Ishikawa (cell line): Measurements from ENCODE around the gene GRM1.
A peak's percentile ranks its signal among the peaks of the same experiment; 100 is the strongest.

Experiments
- CEBPB ChIP-seq: IDR thresholded peaks from 2 replicates; pipeline ENCODE4 v1.6.1; 2012
- CREB1 ChIP-seq: IDR thresholded peaks from 2 replicates; pipeline ENCODE4 v1.6.1; 2012; ENCODE audit warnings: low read depth
- EGR1 ChIP-seq: IDR thresholded peaks from 2 replicates; pipeline ENCODE4 v1.6.1; 2012
- EP300 ChIP-seq: IDR thresholded peaks from 2 replicates; pipeline ENCODE4 v1.6.1; 2012; ENCODE audit warnings: borderline replicate concordance
- FOXM1 ChIP-seq: IDR thresholded peaks from 2 replicates; pipeline ENCODE4 v1.6.1; 2012; ENCODE audit warnings: low read depth, borderline replicate concordance
- MAX ChIP-seq: IDR thresholded peaks from 2 replicates; pipeline ENCODE4 v1.6.1; 2012
- NFIC ChIP-seq: IDR thresholded peaks from 2 replicates; pipeline ENCODE4 v1.6.1; 2012
- RAD21 ChIP-seq: IDR thresholded peaks from 2 replicates; pipeline ENCODE4 v1.6.1; 2012; ENCODE audit warnings: low read depth
- REST ChIP-seq: IDR thresholded peaks from 2 replicates; pipeline ENCODE4 v1.6.1; 2012; ENCODE audit warnings: low read depth, mild to moderate bottlenecking
- TAF1 ChIP-seq: IDR thresholded peaks from 2 replicates; pipeline ENCODE4 v1.6.1; 2012; ENCODE audit warnings: low read depth, mild to moderate bottlenecking
- TCF12 ChIP-seq: IDR thresholded peaks from 2 replicates; pipeline ENCODE4 v1.6.1; 2012; ENCODE audit warnings: low read depth
- TEAD4 ChIP-seq: IDR thresholded peaks from 2 replicates; pipeline ENCODE4 v1.6.1; 2012
- USF1 ChIP-seq: IDR thresholded peaks from 2 replicates; pipeline ENCODE4 v1.6.1; 2012
- YY1 ChIP-seq: IDR thresholded peaks from 2 replicates; pipeline ENCODE4 v1.6.1; 2012; ENCODE audit warnings: low read depth
- ZBTB7A ChIP-seq: IDR thresholded peaks from 2 replicates; pipeline ENCODE4 v1.6.1; 2012; ENCODE audit warnings: low read depth

The GRM1 gene

GRCh38 chr6:146290589-146290901 lies 261.7 kb downstream of the GRM1 start:
- TF ChIP-seq CEBPB (no peak), TAF1 (no peak), TCF12 (no peak), USF1 (no peak), RAD21 (no peak), EP300 (no peak), YY1 (no peak), EGR1 (no peak), CREB1 (no peak)

- TF ChIP-seq YY1 (no peak), NFIC (no peak), EGR1 (no peak)
These were observed 263.6 kb downstream of the GRM1 start for GRCh38 chr6:146292506-146292905.

- TF ChIP-seq RAD21 (0 out of 2 replicates have a peak, but pooled peaks have one; percentile 9), TEAD4 (no peak), CREB1 (no peak), MAX (no peak)
These were observed 266.8 kb downstream of the GRM1 start for GRCh38 chr6:146295695-146296094.

- no peak for TF ChIP-seq TAF1
- no peak for TF ChIP-seq NFIC
- TF ChIP-seq EGR1, result no peak
- no peak for TF ChIP-seq YY1
- no peak for TF ChIP-seq FOXM1
- no peak for TF ChIP-seq USF1
- no peak for TF ChIP-seq CREB1
These were observed 269.0 kb downstream of the GRM1 start for GRCh38 chr6:146297815-146298214.

- TF ChIP-seq TAF1, result no peak
- TF ChIP-seq TEAD4, result peak; percentile 34; the same call in 1 of the 2 replicates
- peak; percentile 78 for TF ChIP-seq EP300
- TF ChIP-seq MAX, result no peak
- 0 out of 2 replicates have a peak, but pooled peaks have one; percentile 38 for TF ChIP-seq TCF12
- TF ChIP-seq NFIC, result peak; percentile 85
- TF ChIP-seq RAD21, result peak; percentile 15; the same call in 1 of the 2 replicates
- no peak for TF ChIP-seq REST
These were observed 271.7 kb downstream of the GRM1 start for GRCh38 chr6:146300521-146300920.

- TF ChIP-seq TEAD4 (0 out of 2 replicates have a peak, but pooled peaks have one; percentile 30), EGR1 (no peak), CREB1 (no peak), TAF1 (no peak), EP300 (peak; percentile 83), CEBPB (peak; percentile 91), NFIC (peak; percentile 49; the same call in 1 of the 2 replicates), TCF12 (no peak), USF1 (no peak), REST (no peak), ZBTB7A (no peak)
These were observed 272.9 kb downstream of the GRM1 start for GRCh38 chr6:146301764-146302163.

GRCh38 chr6:146302994-146303393 lies 274.1 kb downstream of the GRM1 start:
- TF ChIP-seq RAD21 (no peak), MAX (no peak), EP300 (no peak), CEBPB (no peak), ZBTB7A (no peak), YY1 (no peak), NFIC (no peak), TCF12 (no peak), CREB1 (no peak), REST (no peak), TEAD4 (no peak), TAF1 (no peak), USF1 (no peak), FOXM1 (no peak)
